IPS-15b (cell line): ENCODE data around the gene IL17D.
A peak's percentile ranks its signal among the peaks of the same experiment; 100 is the strongest.

Experiments
- H3K27me3 ChIP-seq: one replicate; pipeline ENCODE4 v1.6.1; 2013; ENCODE audit warnings: low read length; ENCODE audit not compliant: control insufficient read depth, insufficient read depth
- H3K36me3 ChIP-seq: one replicate; pipeline ENCODE4 v1.6.1; 2013; ENCODE audit warnings: low read length; ENCODE audit not compliant: control insufficient read depth, insufficient read depth
- H3K4me1 ChIP-seq: one replicate; pipeline ENCODE4 v1.6.1; 2013; ENCODE audit warnings: mild to moderate bottlenecking, low read length; ENCODE audit not compliant: control insufficient read depth, insufficient read depth
- H3K4me3 ChIP-seq: one replicate; pipeline ENCODE4 v1.5.1; 2013; ENCODE audit warnings: low read depth, low read length
- H3K9ac ChIP-seq: one replicate; pipeline ENCODE4 v1.6.1; 2013; ENCODE audit warnings: low read depth, mild to moderate bottlenecking, low read length
- H3K9me3 ChIP-seq: one replicate; pipeline ENCODE4 v1.6.1; 2013; ENCODE audit warnings: mild to moderate bottlenecking, low read length; ENCODE audit not compliant: control insufficient read depth, insufficient read depth

IL17D gene, protein sequence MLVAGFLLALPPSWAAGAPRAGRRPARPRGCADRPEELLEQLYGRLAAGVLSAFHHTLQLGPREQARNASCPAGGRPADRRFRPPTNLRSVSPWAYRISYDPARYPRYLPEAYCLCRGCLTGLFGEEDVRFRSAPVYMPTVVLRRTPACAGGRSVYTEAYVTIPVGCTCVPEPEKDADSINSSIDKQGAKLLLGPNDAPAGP

DNA sequence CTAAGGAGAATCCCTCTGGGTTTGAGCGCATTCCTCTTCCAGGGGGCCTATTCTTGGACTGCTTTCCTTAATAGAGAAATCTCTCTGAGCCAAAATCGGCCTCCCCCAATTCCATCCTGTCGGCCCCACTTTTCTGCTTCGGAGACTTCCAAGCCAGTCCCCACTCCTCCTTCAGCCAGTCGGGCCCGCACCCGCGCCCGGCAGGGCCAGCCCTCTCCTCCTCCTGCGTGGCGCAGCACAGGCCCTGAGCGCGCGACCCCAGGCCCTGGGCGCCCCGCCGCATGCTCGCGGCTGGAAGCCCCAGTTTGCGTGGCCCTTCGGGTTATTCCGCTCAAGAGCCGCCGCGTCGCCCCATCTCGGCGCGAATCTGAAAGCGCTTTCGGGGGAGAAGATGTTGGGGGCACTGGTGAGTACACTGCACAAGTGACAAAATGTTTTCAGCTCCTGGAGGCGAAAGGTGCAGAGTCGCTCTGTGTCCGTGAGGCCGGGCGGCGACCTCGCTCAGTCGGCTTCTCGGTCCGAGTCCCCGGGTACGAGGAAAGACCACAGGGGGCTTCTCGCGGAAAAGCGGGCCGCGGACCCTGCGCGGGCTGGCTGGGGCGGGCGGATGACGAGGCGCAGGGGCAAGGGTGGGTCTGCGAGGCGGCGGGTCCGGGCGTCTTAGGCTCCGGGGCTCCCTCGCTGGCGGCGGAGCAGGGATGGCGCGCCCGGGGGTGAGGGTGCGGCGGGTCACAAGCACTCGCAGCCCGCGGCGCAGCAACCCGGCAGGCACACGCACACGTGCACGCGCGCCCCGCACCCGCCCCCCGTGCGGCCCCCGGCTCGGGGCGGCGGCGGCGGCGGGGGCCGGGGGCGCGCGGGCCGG is at the start of gene IL17D:
IL17D (plus strand) TSS at position 785 of the 865 bp plus-strand sequence. CDS start 303 bp downstream, outside the sequence.
- peak within 1 kb of the TSS; percentile 63 for H3K4me3 ChIP-seq
- H3K9ac ChIP-seq, result peak within 1 kb of the TSS; percentile 47
- H3K9me3 ChIP-seq, result no peaks in the 10 kb centered on the region
- H3K27me3 ChIP-seq, result peaks cover 38% of the 10 kb centered on the region
- H3K36me3 ChIP-seq, result no peaks in the 10 kb centered on the region
- no peaks in the 10 kb centered on the region for H3K4me1 ChIP-seq

DNA sequence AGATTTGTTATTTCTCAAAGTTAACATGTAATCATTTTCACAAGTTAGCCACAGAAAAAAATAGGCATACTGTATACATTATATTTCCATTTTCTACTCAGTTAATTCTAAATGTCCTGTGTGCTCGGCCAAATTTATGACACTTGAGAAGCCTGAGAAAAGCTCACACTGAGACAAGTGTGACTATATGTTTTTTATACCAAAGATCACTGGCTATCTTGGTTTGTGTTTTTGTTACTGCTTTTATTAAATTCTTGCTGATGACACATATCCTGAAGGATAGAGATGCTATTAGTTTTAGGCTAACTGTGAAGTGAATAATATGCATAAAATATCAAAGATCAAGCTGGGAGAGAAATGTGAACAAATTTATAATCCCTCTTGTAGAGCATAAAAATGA is 49.3 kb upstream of the IL17D start:
- no peaks in the 10 kb centered on the region for H3K4me1 ChIP-seq
- H3K27me3 ChIP-seq, result no peaks in the 10 kb centered on the region
- H3K9ac ChIP-seq, result no peak overlapping the region
- H3K4me3 ChIP-seq, result no peak overlapping the region
- H3K9me3 ChIP-seq, result no peaks in the 10 kb centered on the region
- no peaks in the 10 kb centered on the region for H3K36me3 ChIP-seq

DNA sequence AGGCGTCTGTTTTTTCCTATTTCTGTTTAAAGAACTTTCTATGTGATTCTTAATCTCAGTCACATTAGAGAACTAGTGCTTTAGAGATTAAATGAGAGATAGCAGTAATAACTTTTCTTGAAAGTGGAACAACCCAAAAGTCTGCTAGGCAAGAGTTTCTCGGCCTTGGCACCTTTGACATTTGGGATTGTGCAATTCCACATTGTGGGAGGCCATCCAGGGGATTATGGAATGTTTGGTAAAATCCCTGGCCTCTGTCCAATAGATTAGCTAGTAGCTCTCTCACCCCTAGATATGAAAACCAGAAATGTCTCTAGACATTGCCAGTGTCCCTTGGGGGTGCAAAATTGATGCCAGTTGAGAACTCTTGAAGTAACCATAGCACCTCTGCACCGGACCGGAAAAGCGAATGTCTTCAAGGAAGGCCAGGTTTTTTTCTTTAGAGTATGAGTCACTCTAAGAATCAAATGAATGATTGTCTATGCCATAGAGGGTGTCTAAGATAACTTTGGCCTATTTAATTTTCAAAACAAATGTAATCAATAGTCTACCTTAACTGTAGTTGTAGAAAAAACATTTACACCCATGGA is 45.0 kb upstream of the IL17D start:
- no peaks in the 10 kb centered on the region for H3K4me1 ChIP-seq
- H3K9ac ChIP-seq, result no peak overlapping the region

DNA sequence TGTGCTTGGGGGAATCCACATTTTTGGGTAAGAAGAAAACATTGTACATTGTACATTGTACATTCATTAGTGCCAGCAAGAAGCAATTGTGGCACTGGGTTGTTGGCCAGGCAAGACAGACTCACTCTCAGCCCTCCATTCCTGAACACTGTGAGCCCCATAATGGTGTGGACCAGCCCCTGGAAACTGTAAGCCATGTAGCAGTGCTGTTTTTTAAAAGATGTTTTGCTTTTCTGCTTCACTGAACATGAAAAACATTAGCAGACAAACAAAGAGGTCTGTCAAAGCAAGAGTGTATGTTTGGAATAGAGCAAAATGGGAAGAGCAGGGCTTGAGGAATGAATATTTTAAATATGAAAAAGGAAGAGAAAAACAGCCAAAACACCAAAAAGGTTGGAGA is 39.1 kb upstream of the IL17D start:
- Histone ChIP-seq H3K9ac (no peak overlapping the region), H3K27me3 (no peaks in the 10 kb centered on the region), H3K4me3 (no peak overlapping the region), H3K36me3 (no peaks in the 10 kb centered on the region), H3K9me3 (no peaks in the 10 kb centered on the region), H3K4me1 (no peaks in the 10 kb centered on the region)

More for the DNA sequence above, 45.0 kb upstream of the IL17D start:
- H3K9me3 ChIP-seq, result no peaks in the 10 kb centered on the region
- H3K36me3 ChIP-seq, result no peaks in the 10 kb centered on the region
- no peaks in the 10 kb centered on the region for H3K27me3 ChIP-seq
- no peak overlapping the region for H3K4me3 ChIP-seq

DNA sequence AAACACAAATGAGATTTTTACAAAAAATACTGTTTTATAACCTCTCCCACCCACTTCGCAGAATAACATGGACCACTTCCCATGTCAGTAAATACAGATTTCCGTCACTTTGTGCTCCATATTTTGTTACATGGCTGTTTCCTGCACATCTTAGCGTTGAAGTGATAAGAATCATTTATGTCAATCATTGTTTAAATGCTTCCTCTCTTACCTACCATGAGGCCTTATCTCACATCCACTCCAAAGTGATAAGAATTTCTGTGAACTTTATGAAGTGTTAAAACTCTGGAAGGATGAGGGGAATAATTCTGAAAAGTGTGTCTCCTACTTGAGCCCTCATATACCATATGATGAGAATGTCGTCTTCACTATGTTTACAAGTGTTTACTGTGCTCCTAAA is 36.6 kb upstream of the IL17D start:
- Histone ChIP-seq H3K4me1 (no peaks in the 10 kb centered on the region), H3K27me3 (no peaks in the 10 kb centered on the region), H3K9ac (no peak overlapping the region), H3K36me3 (no peaks in the 10 kb centered on the region), H3K4me3 (no peak overlapping the region), H3K9me3 (no peaks in the 10 kb centered on the region)

DNA sequence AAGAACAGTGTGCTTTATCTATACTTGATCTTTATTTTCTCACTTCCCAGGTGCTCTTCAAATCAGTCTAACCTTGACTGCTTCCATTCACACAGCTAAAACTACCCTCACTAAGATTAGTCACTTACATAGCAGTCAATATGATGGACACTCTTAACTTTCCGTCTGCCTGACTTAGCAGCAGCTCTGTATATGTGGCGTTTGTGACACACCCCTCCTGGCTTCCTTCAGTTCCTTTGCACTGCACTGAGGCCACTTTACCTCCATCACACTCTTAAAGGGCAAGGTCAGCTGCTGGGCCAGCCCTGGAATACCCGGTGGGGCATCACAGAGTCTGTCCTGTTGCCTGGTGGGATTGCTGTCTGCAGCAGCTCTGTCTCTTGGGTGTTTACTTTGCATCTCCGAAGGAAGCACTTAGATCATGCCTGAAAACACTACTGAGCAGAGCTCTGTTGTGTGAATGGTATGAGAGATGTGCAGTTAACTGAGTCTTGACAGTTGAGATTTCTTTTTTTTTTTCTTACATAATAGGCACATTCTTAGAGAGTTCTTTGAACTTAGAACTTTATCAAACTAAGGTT is 35.6 kb upstream of the IL17D start:
- H3K4me3 ChIP-seq, result no peak overlapping the region
- H3K9ac ChIP-seq, result no peak overlapping the region
- no peaks in the 10 kb centered on the region for H3K27me3 ChIP-seq
- H3K9me3 ChIP-seq, result no peaks in the 10 kb centered on the region
- no peaks in the 10 kb centered on the region for H3K36me3 ChIP-seq
- no peaks in the 10 kb centered on the region for H3K4me1 ChIP-seq

DNA sequence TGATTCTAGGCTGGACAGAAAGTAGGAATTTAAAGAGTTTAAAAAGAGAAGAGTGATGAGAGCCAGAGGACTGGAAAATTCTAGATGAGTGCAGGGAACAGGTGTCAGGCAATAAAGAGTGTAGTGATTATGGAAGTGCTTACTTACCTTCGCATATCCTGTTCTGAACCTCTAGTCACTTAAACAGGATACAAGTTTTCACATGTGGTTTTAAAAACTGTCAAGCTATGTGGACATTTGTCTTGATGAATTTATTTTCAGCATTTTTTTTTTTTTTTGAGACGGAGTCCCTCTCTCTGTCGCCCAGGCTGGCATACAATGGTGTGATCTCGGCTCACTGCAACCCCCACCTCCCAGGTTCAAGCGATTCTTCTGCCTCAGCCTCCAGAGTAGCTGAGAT is 34.3 kb upstream of the IL17D start:
- Histone ChIP-seq H3K9ac (no peak overlapping the region), H3K4me1 (no peaks in the 10 kb centered on the region), H3K36me3 (no peaks in the 10 kb centered on the region), H3K4me3 (no peak overlapping the region), H3K9me3 (no peaks in the 10 kb centered on the region), H3K27me3 (no peaks in the 10 kb centered on the region)

DNA sequence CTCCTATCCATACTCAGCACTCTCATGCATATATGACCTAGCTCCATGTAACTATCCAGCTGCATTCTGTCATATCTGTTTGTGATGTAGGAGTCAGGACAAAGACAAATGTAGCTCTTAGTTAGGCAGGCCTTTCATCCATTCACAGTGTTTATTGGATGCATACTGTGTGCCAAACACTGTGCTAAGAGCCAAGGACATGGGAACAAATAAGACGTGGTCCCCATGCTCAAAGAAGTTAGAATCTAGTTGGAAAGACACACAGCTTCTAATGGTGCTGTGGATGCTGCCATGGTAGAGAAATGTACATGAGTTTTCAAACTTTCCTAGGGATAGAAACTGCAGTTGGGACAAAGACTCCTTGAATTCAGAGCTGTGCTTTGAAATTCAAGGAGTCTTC is 31.7 kb upstream of the IL17D start:
- no peaks in the 10 kb centered on the region for H3K27me3 ChIP-seq
- no peaks in the 10 kb centered on the region for H3K9me3 ChIP-seq
- no peak overlapping the region for H3K9ac ChIP-seq
- no peak overlapping the region for H3K4me3 ChIP-seq
- no peaks in the 10 kb centered on the region for H3K36me3 ChIP-seq
- no peaks in the 10 kb centered on the region for H3K4me1 ChIP-seq

DNA sequence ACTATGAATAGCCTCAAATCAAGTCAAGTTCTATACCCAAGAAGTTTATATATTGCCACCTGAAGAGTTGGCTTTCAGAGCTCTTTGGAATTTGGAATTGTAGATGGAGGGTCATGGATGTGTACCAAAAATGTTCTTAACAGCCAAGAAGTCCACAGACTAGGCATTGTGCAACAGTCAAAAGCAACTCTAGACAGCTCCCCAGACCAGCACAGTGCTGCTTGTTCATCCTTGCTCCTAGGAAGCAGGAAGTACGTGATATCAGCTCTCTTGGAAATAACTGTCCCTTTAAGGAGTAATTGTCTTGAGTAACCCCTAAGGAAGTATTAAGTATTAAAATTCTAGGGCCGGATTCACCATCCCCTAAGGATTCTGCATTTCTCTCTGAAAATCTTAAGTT is 30.7 kb upstream of the IL17D start:
- H3K9me3 ChIP-seq, result no peaks in the 10 kb centered on the region
- no peaks in the 10 kb centered on the region for H3K36me3 ChIP-seq
- no peak overlapping the region for H3K9ac ChIP-seq
- no peaks in the 10 kb centered on the region for H3K4me1 ChIP-seq
- no peak overlapping the region for H3K4me3 ChIP-seq
- no peaks in the 10 kb centered on the region for H3K27me3 ChIP-seq

DNA sequence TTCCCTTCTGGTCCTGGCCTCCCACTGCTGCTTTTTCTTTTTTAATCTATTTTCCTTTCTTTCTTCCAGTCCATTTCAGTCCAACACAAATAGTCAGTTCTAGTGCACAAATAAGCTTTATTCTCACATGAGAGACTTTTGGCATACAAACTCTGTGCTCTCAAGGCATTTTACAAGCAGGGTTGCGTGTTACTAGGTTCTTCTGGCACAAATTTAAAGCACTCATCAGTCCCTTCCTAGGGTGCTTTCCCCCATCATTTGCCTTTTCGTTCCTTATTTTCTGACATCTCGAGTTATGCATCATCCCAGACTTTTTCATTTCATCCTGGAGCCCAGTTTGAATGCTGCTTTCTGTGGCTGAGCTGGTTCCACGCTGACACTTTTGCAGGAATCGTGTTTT is 29.8 kb upstream of the IL17D start:
- Histone ChIP-seq H3K4me3 (no peak overlapping the region), H3K27me3 (no peaks in the 10 kb centered on the region), H3K9me3 (no peaks in the 10 kb centered on the region), H3K9ac (no peak overlapping the region), H3K4me1 (peaks cover 2% of the 10 kb centered on the region), H3K36me3 (no peaks in the 10 kb centered on the region)

DNA sequence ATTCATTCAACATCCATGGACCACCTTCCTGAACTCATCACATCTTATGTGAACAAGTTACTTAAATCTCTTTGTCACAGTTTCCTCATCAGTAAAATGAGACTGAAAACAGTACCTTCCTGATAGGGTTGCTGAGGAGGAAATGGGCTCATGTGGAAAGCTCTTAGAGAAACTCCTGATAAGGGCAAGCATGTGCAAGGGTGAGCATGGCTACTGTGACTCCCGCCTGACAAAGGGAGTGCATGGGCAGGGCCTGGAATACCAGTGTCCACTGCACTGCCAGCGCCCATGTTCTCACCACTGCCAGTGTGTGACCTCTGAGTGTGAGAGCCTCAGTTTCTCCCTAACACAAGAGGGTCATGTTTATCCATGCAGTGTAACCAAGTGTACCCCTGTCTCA is 27.3 kb upstream of the IL17D start:
- Histone ChIP-seq H3K36me3 (no peaks in the 10 kb centered on the region), H3K4me1 (peaks cover 2% of the 10 kb centered on the region), H3K27me3 (no peaks in the 10 kb centered on the region), H3K9ac (no peak overlapping the region), H3K9me3 (no peaks in the 10 kb centered on the region), H3K4me3 (no peak overlapping the region)
